CD8-positive, alpha-beta memory T cell (primary cell): Measurements from ENCODE around the gene PTGS1. TPM values are rescaled to one million over a fixed set of nuclear protein-coding genes. Genes with fewer than 3 reads are reported as not detected.
A peak's percentile ranks its signal among the peaks of the same experiment; 100 is the strongest.

Experiments used
- CTCF ChIA-PET: fragments of 350-600 bp; sonication (Branson Sonifier 250); formaldehyde crosslinking; loops from one replicate; lab custom pipeline; 2021; ENCODE audit warnings: antibody characterized with exemption; lab: Charles Lee
- POLR2A ChIA-PET: fragments of 350-600 bp; sonication (Branson Sonifier 250); formaldehyde crosslinking; loops from one replicate; lab custom pipeline; 2021; ENCODE audit warnings: antibody characterized with exemption; lab: Charles Lee
- DNase-seq, 5 donors: peaks; one replicate each; pipeline versions ENCODE4 v3.0.0 to v3.0.0-alpha.2; 2020 to 2022; ENCODE audit warnings: mixed read lengths in 1 of 5
- H3K27ac ChIP-seq: one replicate; pipeline ENCODE4 v1.7.0; 2013; ENCODE audit warnings: low read depth, mild to moderate bottlenecking, low read length, moderate library complexity
- H3K27me3 ChIP-seq: 2 replicates; pipeline ENCODE4 v1.7.0; 2013; ENCODE audit warnings: low read length, mild to moderate bottlenecking; ENCODE audit not compliant: insufficient read depth, poor library complexity, severe bottlenecking
- H3K36me3 ChIP-seq: 2 replicates; pipeline ENCODE4 v1.7.0; 2013; ENCODE audit warnings: mild to moderate bottlenecking, low read length, moderate library complexity; ENCODE audit not compliant: insufficient read depth
- H3K4me1 ChIP-seq: 2 replicates; pipeline ENCODE4 v1.7.0; 2013; ENCODE audit warnings: mild to moderate bottlenecking, low read length, moderate library complexity; ENCODE audit not compliant: insufficient read depth
- H3K4me3 ChIP-seq: 2 replicates; pipeline ENCODE4 v1.7.0; 2013; ENCODE audit warnings: mild to moderate bottlenecking, low read length
- H3K9me3 ChIP-seq: 2 replicates; pipeline ENCODE4 v1.7.0; 2013; ENCODE audit warnings: mild to moderate bottlenecking, low read length
- H3K27ac Mint-ChIP-seq, 8 donors: one replicate each; pipeline ENCODE4 v1.8.0; 2020 to 2021; ENCODE audit warnings: mixed read lengths in 8 of 8, mild to moderate bottlenecking in 6 of 8, inconsistent platforms in 3 of 8, moderate library complexity in 3 of 8
- H3K27me3 Mint-ChIP-seq, 2 donors: one replicate each; pipeline ENCODE4 v1.8.0; 2020 to 2021; ENCODE audit warnings: mixed read lengths in 2 of 2, mild to moderate bottlenecking in 1 of 2, moderate library complexity in 1 of 2
- H3K36me3 Mint-ChIP-seq, 3 donors: one replicate each; pipeline ENCODE4 v1.8.0; 2020 to 2021; ENCODE audit warnings: mixed read lengths in 3 of 3, inconsistent platforms in 1 of 3, mild to moderate bottlenecking in 1 of 3
- H3K4me1 Mint-ChIP-seq, 3 donors: one replicate each; pipeline ENCODE4 v1.8.0; 2020 to 2021; ENCODE audit warnings: mixed read lengths in 3 of 3, inconsistent platforms in 1 of 3, mild to moderate bottlenecking in 1 of 3
- H3K4me3 Mint-ChIP-seq, 7 donors: one replicate each; pipeline ENCODE4 v1.8.0; 2020 to 2021; ENCODE audit warnings: mixed read lengths in 7 of 7, mild to moderate bottlenecking in 6 of 7, moderate library complexity in 4 of 7, inconsistent platforms in 2 of 7
- H3K9me3 Mint-ChIP-seq, 5 donors: one replicate each; pipeline ENCODE4 v1.8.0; 2020 to 2022; ENCODE audit warnings: mixed read lengths in 5 of 5, mild to moderate bottlenecking in 3 of 5, moderate library complexity in 2 of 5, inconsistent platforms in 1 of 5
- polyA plus RNA-seq: library from polyadenylated mRNA; unstranded; fragments of 300-500 nt; fragmentation: Illumina TruSeq; gene quantifications from one replicate; pipeline ENCODE4 v1.2.3, GENCODE V29; 2021
- total RNA-seq, 2 experiments: library from RNA; stranded (reverse); gene quantifications; one replicate each; pipeline ENCODE4 v1.2.3, GENCODE V29; 2021

The PTGS1 gene
- total and polyA plus RNA-seq, 3 experiments from 2014 or later: 0.27 to 0.44 TPM; not detected in 1

DNA sequence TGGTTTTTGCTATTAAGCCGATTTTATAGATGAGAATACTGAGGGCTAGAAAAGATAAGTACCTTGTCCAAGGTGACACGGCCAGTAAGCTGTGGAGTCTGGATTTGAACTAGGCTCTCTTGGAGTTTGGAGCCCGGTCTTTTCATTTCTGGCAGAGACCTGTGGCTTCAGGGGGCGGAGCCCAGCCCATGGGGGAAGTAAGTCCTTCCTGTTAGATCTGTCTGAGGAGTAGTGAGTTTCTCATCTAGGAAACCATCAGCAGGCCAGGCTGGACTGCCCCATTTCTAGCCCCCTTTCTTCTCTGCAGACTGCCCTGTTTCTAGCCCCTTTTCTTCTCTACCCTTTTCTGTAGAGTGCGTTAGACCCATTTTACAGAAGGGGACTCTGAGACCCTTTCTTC is 521 bp upstream of the PTGS1 start:
- Mint-ChIP-seq H3K4me1 (peaks cover 7 to 14% (median 13%) of the 10 kb centered on the region in 3 donors), H3K4me3 (peak overlapping the region in 6 of 7 donors; percentile 32 to 87 (median 80)), H3K36me3 (no peaks in the 10 kb centered on the region), H3K9me3 (peaks cover 0 to 3% (median 0%) of the 10 kb centered on the region in 5 donors), H3K27me3 (peaks cover 28 to 36% of the 10 kb centered on the region in 2 donors), H3K27ac (peak overlapping the region in 2 of 8 donors; percentile 3 to 53)
- no peak for DNase-seq
- no peaks in the 10 kb centered on the region for H3K36me3 ChIP-seq
- CTCF ChIA-PET: no interaction called here
- no peak overlapping the region for H3K4me3 ChIP-seq
- H3K4me1 ChIP-seq: peaks cover 11% of the 10 kb centered on the region
- POLR2A ChIA-PET: no interaction called here
- H3K27me3 ChIP-seq: peaks cover 4% of the 10 kb centered on the region
- H3K9me3 ChIP-seq: no peaks in the 10 kb centered on the region
- no peak overlapping the region for H3K27ac ChIP-seq

GRCh38 chr9:122371846-122372245 is 1.0 kb downstream of the PTGS1 start:
- peak overlapping the region in 3 of 7 donors; percentile 8 to 60 (median 21) for H3K4me3 Mint-ChIP-seq
- H3K4me3 ChIP-seq: no peak overlapping the region
- CTCF ChIA-PET: no interaction called here

DNA sequence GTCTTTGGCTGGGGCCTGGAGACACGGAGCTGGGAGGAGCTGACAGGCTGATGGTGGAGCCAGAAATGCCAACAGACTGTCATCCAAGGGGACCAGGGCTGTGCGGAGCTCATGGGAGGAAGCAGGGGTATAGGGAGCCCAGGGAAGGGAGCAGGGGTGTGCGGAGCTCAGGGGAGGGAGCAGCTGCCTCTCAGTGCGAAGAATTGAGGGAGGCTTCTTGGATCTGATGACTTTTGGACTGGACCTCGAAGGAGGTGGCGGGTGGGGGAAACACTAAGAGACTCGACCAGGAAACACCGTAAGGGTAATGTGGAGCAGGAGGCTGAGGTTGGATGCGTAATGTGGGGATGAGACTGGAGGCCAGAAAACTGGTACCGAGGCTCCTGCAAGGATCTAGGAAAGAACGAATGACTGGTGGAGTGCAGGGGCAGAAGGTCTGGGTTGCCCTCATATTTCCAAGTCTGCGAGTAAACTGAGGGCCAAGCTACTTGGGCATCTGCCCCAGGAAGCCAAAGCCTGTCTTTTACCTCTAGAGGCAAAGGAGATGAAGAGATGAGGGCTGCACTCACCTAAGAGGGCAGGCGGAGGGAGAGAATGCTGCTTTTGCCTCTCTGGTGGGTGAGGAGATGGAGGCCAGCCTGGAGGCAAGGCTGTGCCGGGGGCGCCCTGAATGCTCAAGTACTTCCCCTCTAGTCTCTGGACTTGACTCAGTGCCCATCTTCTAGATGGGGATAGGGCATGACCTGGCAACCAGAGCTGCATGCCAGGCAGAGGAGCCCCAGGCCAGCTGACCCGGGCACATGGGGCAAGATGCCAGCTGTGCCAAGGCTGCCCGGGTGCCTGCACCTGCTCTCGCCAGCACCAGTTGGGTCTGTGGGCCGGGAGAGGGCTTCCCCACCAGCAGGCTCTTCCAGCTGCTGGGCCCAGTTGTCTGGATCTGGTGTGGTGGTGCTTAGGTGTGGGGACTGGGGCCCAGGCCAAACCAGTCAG is 2.3 kb downstream of the PTGS1 start:
- Mint-ChIP-seq H3K27me3 (peaks cover 31 to 50% of the 10 kb centered on the region in 2 donors), H3K36me3 (no peaks in the 10 kb centered on the region), H3K4me1 (peaks cover 7 to 14% (median 13%) of the 10 kb centered on the region in 3 donors), H3K27ac (no peak overlapping the region), H3K9me3 (peaks cover 0 to 3% (median 0%) of the 10 kb centered on the region in 5 donors), H3K4me3 (no peak overlapping the region)
- DNase-seq: no peak
- H3K36me3 ChIP-seq: no peaks in the 10 kb centered on the region
- peaks cover 11% of the 10 kb centered on the region for H3K4me1 ChIP-seq
- H3K4me3 ChIP-seq: no peak overlapping the region
- peaks cover 4% of the 10 kb centered on the region for H3K27me3 ChIP-seq
- ChIA-PET POLR2A (no interaction called here), CTCF (no interaction called here)
- no peak overlapping the region for H3K27ac ChIP-seq
- no peaks in the 10 kb centered on the region for H3K9me3 ChIP-seq

More at GRCh38 chr9:122371846-122372245, 1.0 kb downstream of the PTGS1 start:
- POLR2A ChIA-PET: interaction anchor here (0.6 kb wide), 1 partner anchor 11 kb away, joined by 3 read pairs; no protein-coding TSS in a partner anchor
- peaks cover 4% of the 10 kb centered on the region for H3K27me3 ChIP-seq
- Mint-ChIP-seq H3K4me1 (peaks cover 7 to 14% (median 13%) of the 10 kb centered on the region in 3 donors), H3K36me3 (no peaks in the 10 kb centered on the region), H3K27ac (no peak overlapping the region), H3K27me3 (peaks cover 31 to 46% of the 10 kb centered on the region in 2 donors), H3K9me3 (peaks cover 0 to 3% (median 0%) of the 10 kb centered on the region in 5 donors)
- no peak overlapping the region for H3K27ac ChIP-seq
- no peak for DNase-seq
- no peaks in the 10 kb centered on the region for H3K9me3 ChIP-seq
- H3K36me3 ChIP-seq: no peaks in the 10 kb centered on the region
- peaks cover 11% of the 10 kb centered on the region for H3K4me1 ChIP-seq

- Mint-ChIP-seq H3K4me1 (peaks cover 7 to 13% (median 13%) of the 10 kb centered on the region in 3 donors), H3K9me3 (peaks cover 0 to 13% (median 2%) of the 10 kb centered on the region in 5 donors), H3K4me3 (no peak overlapping the region), H3K27me3 (peaks cover 33 to 45% of the 10 kb centered on the region in 2 donors), H3K27ac (no peak overlapping the region), H3K36me3 (no peaks in the 10 kb centered on the region)
- POLR2A ChIA-PET: no interaction called here
- Histone ChIP-seq H3K27me3 (peaks cover 4% of the 10 kb centered on the region), H3K9me3 (peaks cover 6% of the 10 kb centered on the region), H3K27ac (peak overlapping the region; percentile 31), H3K36me3 (no peaks in the 10 kb centered on the region), H3K4me3 (no peak overlapping the region), H3K4me1 (peaks cover 11% of the 10 kb centered on the region)
- no peak for DNase-seq
- CTCF ChIA-PET: no interaction called here
These were observed 4.1 kb downstream of the PTGS1 start for GRCh38 chr9:122374885-122375420.

DNA sequence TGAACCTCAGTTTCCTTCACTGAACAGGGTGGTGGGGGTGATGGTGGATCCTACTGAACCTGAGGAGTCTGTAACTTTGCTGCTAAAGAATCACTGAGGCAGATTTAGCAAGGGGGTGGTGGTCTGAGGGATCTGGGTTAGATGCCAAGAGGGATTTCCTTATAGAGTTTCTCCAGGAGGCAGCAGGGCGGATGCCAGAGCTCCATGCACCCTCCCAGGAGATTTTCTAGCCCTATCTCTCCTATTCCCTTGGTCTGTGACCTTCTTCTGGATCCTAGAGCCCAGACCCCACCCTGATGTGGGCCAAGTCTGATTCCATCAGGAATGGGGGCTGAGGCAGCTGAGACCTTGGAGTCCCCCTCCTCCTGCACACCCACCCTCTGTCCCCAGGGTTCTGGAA is 6.0 kb downstream of the PTGS1 start:
- H3K27me3 ChIP-seq: no peaks in the 10 kb centered on the region
- Mint-ChIP-seq H3K4me3 (no peak overlapping the region), H3K9me3 (peaks cover 0 to 15% (median 2%) of the 10 kb centered on the region in 5 donors), H3K4me1 (no peaks in the 10 kb centered on the region), H3K36me3 (peaks cover 0 to 3% (median 0%) of the 10 kb centered on the region in 3 donors), H3K27ac (no peak overlapping the region), H3K27me3 (peaks cover 26 to 33% of the 10 kb centered on the region in 2 donors)
- ChIA-PET POLR2A (no interaction called here), CTCF (interaction anchor here (1.4 kb wide), 1 partner anchor 11 kb away, joined by 4 read pairs; no protein-coding TSS in a partner anchor)
- no peak overlapping the region for H3K4me3 ChIP-seq
- H3K27ac ChIP-seq: no peak overlapping the region
- H3K36me3 ChIP-seq: no peaks in the 10 kb centered on the region
- peaks cover 6% of the 10 kb centered on the region for H3K9me3 ChIP-seq
- no peaks in the 10 kb centered on the region for H3K4me1 ChIP-seq
- DNase-seq: no peak

GRCh38 chr9:122377241-122378164 is 6.7 kb downstream of the PTGS1 start:
- Histone ChIP-seq H3K4me1 (no peaks in the 10 kb centered on the region), H3K36me3 (no peaks in the 10 kb centered on the region), H3K27me3 (no peaks in the 10 kb centered on the region), H3K27ac (peak overlapping the region; percentile 24), H3K4me3 (no peak overlapping the region), H3K9me3 (peaks cover 6% of the 10 kb centered on the region)
- peaks cover 0 to 15% (median 2%) of the 10 kb centered on the region in 5 donors for H3K9me3 Mint-ChIP-seq
- H3K36me3 Mint-ChIP-seq: peaks cover 0 to 3% (median 0%) of the 10 kb centered on the region in 3 donors
- no peak overlapping the region for H3K4me3 Mint-ChIP-seq
- no peaks in the 10 kb centered on the region for H3K4me1 Mint-ChIP-seq
- ChIA-PET CTCF (interaction anchor here (1.4 to 1.8 kb wide), 3 partner anchors 9 to 27 kb away, joined by 4 read pairs; no protein-coding TSS in a partner anchor), POLR2A (no interaction called here)
- H3K27ac Mint-ChIP-seq: no peak overlapping the region
- peaks cover 18 to 28% of the 10 kb centered on the region in 2 donors for H3K27me3 Mint-ChIP-seq
- no peak for DNase-seq

DNA sequence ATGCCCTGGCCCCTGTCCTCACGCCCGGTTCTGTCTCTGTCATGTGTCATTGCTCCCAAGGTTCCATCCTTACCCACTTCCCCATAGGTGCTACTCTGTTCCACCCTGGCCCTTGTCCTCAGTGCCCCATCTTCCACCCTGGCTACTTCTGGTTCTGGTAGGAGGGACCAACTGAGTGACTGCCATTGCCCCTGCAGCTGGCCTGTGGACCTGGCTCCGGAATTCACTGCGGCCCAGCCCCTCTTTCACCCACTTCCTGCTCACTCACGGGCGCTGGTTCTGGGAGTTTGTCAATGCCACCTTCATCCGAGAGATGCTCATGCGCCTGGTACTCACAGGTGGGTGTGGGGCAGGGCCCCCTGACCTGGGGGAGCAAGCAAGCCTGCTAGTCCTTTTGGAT is 7.4 kb downstream of the PTGS1 start:
- POLR2A ChIA-PET: no interaction called here
- Histone ChIP-seq H3K4me3 (no peak overlapping the region), H3K27ac (no peak overlapping the region), H3K36me3 (no peaks in the 10 kb centered on the region), H3K4me1 (no peaks in the 10 kb centered on the region), H3K27me3 (no peaks in the 10 kb centered on the region), H3K9me3 (peaks cover 6% of the 10 kb centered on the region)
- Mint-ChIP-seq H3K27me3 (peaks cover 12 to 28% of the 10 kb centered on the region in 2 donors), H3K27ac (no peak overlapping the region), H3K4me3 (no peak overlapping the region), H3K36me3 (peaks cover 0 to 3% (median 0%) of the 10 kb centered on the region in 3 donors), H3K9me3 (peaks cover 0 to 15% (median 2%) of the 10 kb centered on the region in 5 donors), H3K4me1 (no peaks in the 10 kb centered on the region)
- CTCF ChIA-PET: interaction anchor here (1.6 to 1.8 kb wide), 2 partner anchors 10 to 28 kb away, joined by 4 read pairs; no protein-coding TSS in a partner anchor
- no peak for DNase-seq
